ENCODE results near the gene VPS37B.
"Not testable (repeated sequence)": the region's sequence is repeated elsewhere in the genome, so short reads cannot be mapped to it uniquely, and the experiment has no call there.

Gene VPS37B

GRCh38 chr12:122882908-122883558, 12.9 kb downstream of the VPS37B start:
- DNase-seq (ENCODE audit: low spot score) = no peak

DNA sequence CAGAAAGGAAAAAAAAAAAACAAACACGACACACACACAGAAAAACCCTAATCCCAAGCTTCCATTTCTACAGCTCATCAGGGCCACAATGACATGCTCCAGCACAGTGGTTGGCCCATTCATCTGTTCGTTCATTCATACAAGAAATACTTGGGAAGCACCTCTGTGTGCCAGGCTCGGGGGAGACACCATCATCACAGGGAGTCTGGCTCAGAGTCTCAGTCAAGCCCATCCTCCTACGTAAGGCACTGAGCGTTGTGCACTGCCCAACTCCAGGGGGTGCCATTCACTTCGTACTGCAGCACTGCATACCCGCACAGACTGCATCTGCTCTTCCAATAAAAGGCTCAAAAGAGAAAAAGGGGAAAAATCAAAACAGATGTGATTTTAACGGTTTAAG, 15.3 kb downstream of the VPS37B start:
- DNase-seq (ENCODE audit: low spot score) = no peak

- no peak for DNase-seq (ENCODE audit: low spot score)
These were observed 15.7 kb downstream of the VPS37B start for GRCh38 chr12:122880155-122880667.

DNA sequence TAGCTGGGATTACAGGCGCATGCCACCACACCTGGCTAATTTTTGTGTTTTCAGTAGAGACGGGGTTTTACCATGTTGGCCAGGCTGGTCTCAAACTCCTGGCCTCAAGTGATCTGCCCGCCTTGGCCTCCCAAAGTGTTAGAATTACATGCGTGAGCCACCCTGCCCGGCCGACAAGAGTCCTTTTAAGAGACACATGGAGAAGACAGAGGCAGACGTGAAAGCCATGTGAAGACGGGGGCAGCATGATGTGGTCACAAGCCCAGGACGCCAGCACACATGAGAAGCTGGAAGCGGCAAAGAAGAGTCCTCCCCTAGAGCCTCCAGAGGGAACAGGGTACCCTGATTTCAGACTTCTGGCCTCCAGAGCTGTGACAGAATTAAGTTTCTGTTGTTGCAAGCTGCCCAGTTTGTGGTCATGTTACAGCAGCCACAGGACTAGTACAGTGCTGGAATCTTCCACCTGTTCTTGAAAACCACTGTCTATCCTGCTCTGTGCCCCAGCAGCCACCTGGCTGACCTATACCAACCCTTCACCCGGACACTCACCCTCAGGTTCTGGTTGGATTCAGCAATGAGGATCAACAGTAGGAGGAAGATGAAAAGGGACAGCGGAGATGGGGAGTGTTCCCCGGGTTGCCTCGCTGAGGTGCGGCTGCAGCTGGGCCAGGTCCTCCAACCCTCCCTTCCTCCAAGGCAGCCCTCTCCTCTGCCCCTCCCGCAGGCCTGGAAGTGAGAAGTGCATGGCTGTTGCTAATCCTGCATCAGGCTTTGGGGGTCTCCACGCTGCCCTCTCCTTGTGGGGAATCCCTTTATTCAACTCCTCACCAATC, 16.9 kb downstream of the VPS37B start:
- no peak for DNase-seq (ENCODE audit: low spot score)

DNA sequence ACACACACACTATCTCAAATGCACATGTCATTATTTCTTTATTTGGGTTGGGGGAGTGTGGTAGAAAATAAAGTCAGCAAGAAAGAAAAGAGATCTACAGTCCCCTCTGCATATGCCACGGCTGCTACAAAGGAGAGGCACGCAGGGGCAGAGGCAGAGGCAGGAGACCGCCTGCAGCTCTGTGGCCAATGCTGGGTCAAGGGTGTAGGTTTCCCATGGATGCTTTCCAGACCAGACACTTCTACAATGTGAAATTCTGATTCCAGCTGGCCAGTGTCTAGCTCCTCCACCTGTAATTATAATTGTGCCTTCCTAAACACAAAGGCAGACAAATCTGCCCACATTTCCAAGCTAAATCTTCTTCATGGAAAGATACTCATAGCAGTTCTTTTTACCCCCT, 19.2 kb downstream of the VPS37B start:
- DNase-seq (ENCODE audit: low spot score) = no peak

DNA sequence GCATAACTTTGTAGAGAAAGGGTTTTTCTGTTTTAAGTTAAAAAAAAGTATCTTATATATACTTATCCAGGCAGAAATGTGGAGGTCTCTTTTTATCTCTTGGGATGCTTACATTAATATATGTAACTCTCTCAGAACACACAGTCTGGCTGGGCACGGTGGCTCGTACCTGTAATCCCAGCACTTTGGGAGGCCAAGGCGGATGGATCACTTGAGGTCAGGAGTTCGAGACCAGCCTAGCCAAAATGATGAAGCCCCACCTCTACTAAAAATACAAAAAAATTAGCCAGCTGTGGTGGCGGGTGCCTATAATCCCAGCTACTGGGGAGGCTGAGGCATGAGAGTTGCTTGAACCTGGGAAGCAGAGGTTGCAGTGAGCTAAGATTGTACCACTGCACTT, 19.6 kb downstream of the VPS37B start:
- not testable (repeated sequence) for DNase-seq (ENCODE audit: low spot score)

- no peak for DNase-seq (ENCODE audit: low spot score)
These were observed 20.2 kb downstream of the VPS37B start for GRCh38 chr12:122875590-122876220.

GRCh38 chr12:122874081-122874480, 21.8 kb downstream of the VPS37B start:
- no peak for DNase-seq (ENCODE audit: low spot score)

GRCh38 chr12:122873540-122873939, 22.4 kb downstream of the VPS37B start:
- DNase-seq (ENCODE audit: low spot score) = no peak

DNA sequence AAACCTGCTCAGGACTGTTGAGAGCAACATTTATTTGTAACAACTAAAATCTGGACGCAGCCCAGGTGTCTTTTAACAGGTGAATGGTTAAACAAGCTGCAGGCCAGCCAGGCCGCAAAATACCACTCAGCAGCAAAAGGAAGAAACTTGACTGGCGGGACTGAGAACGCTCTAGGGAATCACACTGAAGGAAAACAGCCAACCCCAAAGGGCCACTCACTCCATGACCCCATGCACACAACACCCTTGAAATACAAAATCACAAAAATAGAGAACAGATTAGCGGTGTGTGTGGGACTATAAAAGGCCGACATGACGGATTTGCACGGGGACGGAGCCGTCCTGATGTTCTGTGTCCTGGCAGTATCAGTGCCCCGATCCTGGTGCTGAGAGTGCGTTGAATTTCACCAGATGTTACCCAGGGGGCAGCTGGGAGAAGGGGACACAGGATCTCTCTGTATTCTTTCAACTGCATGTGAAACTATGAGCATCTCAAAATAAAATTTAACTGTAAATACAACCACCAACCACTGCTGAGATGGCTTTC, 23.0 kb downstream of the VPS37B start:
- DNase-seq (ENCODE audit: low spot score) = no peak

DNA sequence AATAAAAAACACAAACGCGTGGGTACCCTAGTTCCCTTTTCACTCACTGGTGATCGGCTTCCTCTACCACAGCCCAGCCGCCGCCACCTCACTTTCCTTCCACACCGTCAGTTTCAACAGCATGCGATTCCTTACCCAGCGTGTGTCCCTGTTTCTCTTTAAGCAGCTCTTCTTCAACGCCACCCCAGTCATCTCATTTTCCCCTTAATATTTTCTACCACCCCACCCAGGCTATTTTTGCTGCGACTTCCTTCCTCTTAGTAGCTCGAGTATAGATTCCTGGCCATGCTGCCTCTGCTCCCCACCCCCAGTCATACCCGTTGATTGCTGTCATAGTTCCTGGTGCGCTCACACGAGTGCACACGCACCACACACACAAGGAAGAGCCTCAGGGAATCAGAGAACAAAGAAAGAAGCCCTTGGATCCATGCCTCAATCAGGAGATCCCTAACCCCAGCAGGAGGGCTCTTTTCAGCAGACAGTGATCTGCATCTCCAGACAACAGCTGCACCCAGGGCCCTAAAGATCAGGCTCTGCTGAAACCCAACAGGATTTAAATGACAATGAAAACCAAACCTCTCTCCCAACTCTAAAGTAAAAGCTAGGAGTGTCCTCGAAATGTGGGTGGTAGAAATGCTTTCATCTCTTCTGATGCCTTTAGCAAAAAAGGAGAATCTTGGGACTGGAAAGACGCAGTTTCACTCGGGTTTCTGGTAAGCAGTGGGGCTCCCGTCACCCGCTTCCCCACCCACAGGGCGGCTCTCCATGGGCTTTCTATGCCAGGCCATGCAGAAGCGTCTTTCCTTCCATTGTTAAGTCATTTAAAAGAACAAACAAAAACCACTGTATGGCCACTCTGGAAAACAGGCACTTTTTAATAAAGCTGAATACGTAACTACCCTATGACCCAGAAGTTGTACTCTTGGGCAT, 23.8 kb downstream of the VPS37B start:
- DNase-seq (ENCODE audit: low spot score) = peak; percentile 35

- no peak for DNase-seq (ENCODE audit: low spot score)
These were observed 24.9 kb downstream of the VPS37B start for GRCh38 chr12:122870867-122871664.

DNA sequence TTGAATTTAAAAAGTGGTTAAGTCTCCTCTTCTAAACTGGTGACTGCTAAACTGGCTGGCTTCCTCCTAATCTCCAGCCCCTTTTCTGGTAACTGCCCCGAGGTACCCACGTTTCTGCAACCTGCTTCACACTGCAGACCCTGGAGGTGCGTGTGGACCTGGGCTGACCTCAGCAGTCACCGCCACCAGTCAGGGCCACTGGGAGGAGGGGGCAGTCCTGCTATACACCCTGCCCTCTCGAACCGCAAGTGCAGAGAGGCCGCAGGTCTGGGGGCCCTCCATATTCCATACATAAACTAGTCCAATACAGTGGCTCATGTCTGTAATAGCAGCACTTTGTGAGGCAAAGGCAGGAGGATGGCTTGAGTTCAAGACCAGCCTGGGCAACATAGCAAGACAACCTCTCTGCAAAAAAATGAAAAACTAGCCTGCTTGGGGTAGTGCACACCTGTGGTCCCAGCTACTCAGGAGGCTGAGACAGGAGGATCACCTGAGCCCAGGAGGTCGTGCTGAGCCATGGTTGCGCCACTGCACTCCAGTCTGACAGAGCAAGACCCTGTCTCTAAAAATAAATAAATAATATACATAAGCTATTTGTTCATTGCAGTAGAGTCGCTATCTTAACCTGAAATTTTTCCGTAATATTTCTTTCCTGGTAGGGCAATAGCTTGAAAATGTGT, 25.6 kb downstream of the VPS37B start:
- DNase-seq (ENCODE audit: low spot score) = no peak

GRCh38 chr12:122869207-122869973, 26.5 kb downstream of the VPS37B start:
- no peak for DNase-seq (ENCODE audit: low spot score)

- no peak for DNase-seq (ENCODE audit: low spot score)
These were observed 27.3 kb downstream of the VPS37B start for GRCh38 chr12:122868471-122869177.

- no peak for DNase-seq (ENCODE audit: low spot score)
These were observed 28.0 kb downstream of the VPS37B start for GRCh38 chr12:122867691-122868461.

GRCh38 chr12:122866950-122867607, 28.8 kb downstream of the VPS37B start:
- no peak for DNase-seq (ENCODE audit: low spot score)
